HG03103 (cell line): ENCODE measurements around the gene GRAMD2B.
"Not testable (repeated sequence)": the region's sequence is repeated elsewhere in the genome, so short reads cannot be mapped to it uniquely, and the experiment has no call there.

Experiments used
- ATAC-seq: cut with Tn5 transposase; IDR thresholded peaks from one replicate; pipeline ENCODE4 v1.9.1; 2021; ENCODE audit warnings: low read depth; ENCODE audit not compliant: unreplicated experiment

Gene GRAMD2B

GRCh38 chr5:126448720-126449119 lies 25.5 kb downstream of the GRAMD2B start:
- no peak for ATAC-seq

GRCh38 chr5:126449751-126450271 lies 26.6 kb downstream of the GRAMD2B start:
- ATAC-seq = peak; percentile 74

GRCh38 chr5:126450346-126450745 lies 27.1 kb downstream of the GRAMD2B start:
- ATAC-seq = no peak

DNA sequence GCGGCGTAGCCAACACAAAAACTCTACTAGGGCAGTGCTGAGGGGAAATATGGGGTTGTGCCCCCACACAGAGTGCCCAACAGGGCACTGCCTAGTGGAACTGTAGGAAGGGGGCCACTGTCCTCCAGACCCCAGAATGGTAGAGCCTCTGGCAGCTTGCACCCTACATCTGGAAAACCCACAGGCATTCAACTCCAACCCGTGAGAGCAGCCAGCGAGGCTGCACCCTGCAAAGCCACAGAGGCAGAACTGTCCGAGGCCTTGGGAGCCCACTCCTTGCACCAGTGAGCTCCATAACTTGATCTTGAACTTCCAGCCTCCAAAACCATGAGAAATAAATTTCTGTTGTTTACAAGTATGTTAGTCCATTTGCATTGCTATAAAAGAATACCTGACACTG lies 27.7 kb downstream of the GRAMD2B start:
- ATAC-seq = no peak

- no peak for ATAC-seq
These were observed 29.3 kb downstream of the GRAMD2B start for GRCh38 chr5:126452477-126452876.

- ATAC-seq = no peak
These were observed 30.9 kb downstream of the GRAMD2B start for GRCh38 chr5:126454081-126454480.

DNA sequence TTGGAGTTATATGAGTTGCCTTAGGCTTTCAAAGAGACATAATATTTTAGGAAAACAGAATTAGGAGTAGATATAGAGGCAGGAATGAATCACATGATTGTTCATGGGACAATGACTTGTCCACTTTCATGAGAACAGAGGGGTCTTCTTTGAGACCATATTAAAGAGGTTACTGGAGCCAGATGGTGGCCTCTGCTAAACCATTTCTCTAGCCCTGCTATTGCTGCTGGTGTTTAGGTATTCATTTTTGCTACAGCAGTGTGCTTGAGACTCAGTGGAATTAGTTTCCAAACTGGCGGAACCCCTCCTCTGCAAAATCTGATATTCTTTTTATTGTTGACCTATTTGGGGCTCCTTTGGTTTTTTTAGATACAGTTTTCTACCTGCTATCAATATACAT lies 31.3 kb downstream of the GRAMD2B start:
- ATAC-seq = no peak

- no peak for ATAC-seq
These were observed 32.1 kb downstream of the GRAMD2B start for GRCh38 chr5:126455264-126455663.

- no peak for ATAC-seq
These were observed 32.5 kb downstream of the GRAMD2B start for GRCh38 chr5:126455728-126456127.

DNA sequence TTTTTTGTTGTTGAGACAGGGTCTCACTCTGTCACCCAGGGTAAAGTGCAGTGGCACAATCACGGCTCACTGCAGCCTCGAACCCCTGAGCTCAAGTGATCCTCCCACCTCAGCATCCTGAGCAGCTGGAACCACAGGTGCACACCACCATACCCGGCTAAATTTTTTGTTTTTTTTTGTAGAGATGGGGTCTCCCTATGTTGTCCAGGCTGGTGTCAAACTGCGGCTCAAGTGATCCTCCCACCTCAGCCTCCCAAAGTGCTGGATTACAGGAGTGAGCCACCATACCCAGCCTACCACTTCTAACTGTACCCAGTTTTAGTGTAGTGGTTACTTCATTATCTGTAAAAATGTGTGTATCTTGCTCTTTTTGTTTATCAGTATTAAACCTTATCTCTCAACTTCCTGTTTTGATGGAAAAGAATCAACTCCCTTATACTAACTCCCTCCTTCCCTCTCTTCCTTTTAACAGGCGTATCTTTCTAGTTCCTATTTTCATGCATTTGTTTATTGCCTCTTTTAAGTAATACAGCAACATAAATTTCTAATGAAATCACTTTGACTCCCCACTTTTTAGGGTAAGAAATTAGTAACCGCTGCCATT lies 33.1 kb downstream of the GRAMD2B start:
- ATAC-seq = no peak

GRCh38 chr5:126460459-126460858 lies 37.2 kb downstream of the GRAMD2B start:
- no peak for ATAC-seq

- ATAC-seq = no peak
These were observed 37.8 kb downstream of the GRAMD2B start for GRCh38 chr5:126460977-126461376.

DNA sequence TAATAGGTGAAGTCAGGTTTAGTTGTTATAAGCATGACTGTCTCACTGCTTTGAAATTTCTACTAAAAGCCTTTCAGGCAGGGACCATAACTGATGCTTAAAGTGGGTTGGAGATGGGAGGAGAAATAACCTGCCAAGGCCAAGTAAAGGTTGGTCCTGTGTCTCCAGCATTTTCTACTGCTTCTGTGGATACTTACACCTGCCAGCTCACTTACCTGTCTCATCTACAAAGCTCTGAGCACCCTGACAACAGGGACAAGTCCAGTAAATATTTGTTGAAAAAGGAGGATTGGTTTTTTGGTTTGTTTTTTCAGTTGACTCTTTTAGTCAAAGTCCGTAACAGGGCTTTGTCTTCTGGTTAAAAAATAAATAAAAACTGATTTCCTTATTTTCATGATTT lies 38.6 kb downstream of the GRAMD2B start:
- no peak for ATAC-seq

DNA sequence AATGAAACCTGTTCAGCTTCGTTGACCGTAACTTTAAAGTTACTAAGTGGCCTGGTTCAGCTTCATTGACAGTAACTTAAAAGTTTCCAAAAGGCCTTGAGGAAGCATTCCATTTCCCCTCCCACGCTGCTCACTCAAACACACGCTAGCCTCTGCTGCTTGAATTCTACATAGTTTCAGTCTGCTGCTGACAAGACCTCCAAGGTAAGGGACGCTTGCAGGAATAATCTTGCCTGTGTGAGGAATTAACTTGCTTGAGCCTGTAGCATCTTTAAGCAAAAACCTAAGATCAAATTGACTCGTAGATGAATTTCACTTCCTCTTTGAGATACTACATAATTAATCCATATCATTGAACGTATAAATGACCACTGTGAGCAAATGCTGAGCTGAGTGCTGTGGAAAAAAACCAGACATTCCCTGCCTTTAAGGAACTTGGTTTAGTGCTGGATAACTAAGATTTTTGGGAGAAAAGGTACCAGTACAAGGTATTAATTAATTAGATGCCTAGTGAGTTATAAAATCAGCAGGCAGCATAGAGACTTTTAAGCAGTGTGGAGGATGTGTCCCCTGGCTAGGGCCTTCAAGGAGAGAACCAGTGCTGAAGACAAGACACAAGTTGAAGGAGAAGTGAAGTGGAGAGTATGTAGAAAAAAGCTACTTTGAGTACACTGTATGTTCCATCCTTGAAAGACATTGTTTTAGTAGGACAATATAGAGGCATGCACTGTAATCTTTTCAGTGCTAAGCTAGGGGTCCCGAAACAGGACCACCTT lies 39.2 kb downstream of the GRAMD2B start:
- ATAC-seq = peak; percentile 67

- ATAC-seq = no peak
These were observed 40.8 kb downstream of the GRAMD2B start for GRCh38 chr5:126464016-126464415.

DNA sequence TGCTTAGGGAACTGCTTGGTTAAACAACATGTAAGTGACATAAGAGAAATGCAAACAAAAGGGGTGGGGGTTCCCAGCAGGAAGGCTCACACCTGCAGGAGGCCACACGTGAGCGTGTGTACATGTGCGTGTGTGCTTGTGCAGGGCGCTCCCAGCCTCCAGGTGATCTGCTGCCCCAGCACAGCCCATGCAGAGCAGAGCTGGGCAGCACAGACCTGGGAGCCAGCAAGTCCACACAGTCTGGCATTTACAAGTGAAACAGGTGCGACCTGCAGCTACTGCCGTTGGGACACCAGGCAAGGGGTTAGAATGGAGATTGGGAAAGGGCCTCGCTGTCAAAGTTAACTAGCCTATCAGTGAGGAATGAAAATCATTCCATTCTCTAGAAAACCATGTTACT lies 41.8 kb downstream of the GRAMD2B start:
- no peak for ATAC-seq

DNA sequence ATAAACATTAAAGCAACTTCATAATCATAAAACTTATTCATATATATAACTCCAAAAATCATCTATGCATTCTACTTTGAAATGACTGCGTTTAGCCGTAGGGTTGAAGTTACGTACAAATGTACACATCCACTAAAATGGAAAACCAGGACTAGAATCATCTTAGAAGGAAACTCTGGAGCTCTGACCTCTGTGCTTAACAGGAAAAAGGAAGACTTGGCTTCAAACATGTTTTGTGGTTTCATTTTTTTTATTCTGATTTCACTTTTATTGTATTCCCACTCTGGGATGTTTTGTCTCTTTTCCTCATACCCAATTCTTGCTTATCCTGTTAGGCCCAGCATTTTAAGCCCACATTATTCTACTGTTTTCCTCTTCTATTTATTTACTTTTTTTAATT lies 44.9 kb downstream of the GRAMD2B start:
- ATAC-seq = no peak

DNA sequence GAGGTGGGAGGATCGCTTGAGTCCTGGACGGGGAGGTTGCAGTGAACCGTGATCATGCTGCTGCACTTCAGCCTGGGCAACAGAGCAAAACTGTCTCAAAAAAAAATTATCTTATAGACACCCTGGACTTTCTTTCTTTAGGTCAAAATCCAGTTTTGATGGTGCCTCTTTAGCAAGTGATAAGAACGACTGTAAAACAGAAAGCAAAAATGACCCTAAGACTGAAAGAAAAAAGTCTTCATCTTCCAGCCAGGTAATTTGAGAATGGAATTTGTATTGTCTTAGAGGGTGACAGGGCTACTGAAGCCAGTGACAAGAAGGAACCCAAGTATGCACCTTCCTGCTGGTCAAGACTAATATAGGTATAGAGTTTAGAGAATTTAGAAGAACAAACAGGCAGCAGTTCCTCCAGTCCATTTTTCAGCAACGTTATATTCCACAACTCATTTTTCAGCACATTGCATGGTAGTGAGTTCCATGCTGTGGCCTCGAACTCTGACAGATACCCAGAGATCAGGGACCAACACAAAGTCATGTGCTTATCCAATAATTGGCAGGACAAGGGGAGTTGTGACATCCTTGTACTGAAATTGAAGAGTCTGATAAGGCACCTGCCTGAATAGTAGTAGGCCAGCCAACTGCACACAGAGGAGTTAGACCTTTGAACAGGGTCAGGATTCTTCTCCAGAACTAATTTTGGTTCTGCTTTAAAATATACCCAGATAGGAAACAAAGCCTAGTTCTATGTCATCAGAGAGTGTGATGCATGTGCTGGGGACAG lies 46.5 kb downstream of the GRAMD2B start:
- no peak for ATAC-seq

GRCh38 chr5:126470529-126470928 lies 47.3 kb downstream of the GRAMD2B start:
- ATAC-seq = not testable (repeated sequence)

DNA sequence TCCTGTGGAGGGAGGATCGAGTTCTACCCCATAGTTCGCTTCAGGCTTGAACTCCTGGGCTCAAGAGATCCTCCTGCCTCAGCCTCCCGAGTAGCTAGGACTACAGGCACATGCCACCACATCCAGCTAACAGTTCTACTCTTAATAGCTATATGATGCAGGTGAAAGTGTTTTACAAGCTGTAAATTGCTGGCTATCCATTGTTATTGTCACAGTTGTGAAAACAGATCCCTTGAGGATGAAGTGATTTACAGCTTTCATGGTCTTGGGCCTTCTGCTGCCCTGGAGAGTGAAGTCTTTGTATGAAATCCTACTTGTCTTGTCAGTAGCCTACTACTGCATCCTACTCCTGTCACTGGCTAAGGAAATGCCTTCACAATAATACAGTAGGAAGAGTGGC lies 48.0 kb downstream of the GRAMD2B start:
- ATAC-seq = no peak

- ATAC-seq = no peak
These were observed 48.8 kb downstream of the GRAMD2B start for GRCh38 chr5:126471875-126472537.
